Esophagus muscularis mucosa (tissue), 4 donors: ENCODE measurements around the gene OTOG. TPM values are rescaled to one million over a fixed set of nuclear protein-coding genes. Genes with fewer than 3 reads are reported as not detected.

Source experiments
- DNase-seq: peaks from one replicate; pipeline ENCODE4 v3.0.0-alpha.2; 2017; ENCODE audit errors: extremely low spot score
- H3K27ac ChIP-seq, 4 donors: fragments of 200-600 bp; sonication (generic); replicated peaks in 1 of 4; 1 replicate in 3 of 4; 2 replicates in 1 of 4; pipeline ENCODE4 v1.5.1; 2016 to 2019; ENCODE audit warnings: mild to moderate bottlenecking in 1 of 4
- H3K27me3 ChIP-seq, 4 donors: fragments of 200-600 bp; sonication (generic); one replicate each; pipeline versions ENCODE4 v1.5.1 to v1.6.0; 2016 to 2019
- H3K36me3 ChIP-seq, 4 donors: fragments of 200-600 bp; sonication (generic); one replicate each; pipeline ENCODE4 v1.5.1; 2016 to 2019
- H3K4me1 ChIP-seq, 4 donors: fragments of 200-600 bp; sonication (generic); one replicate each; pipeline ENCODE4 v1.5.1; 2016 to 2019
- H3K4me3 ChIP-seq, 4 donors: fragments of 200-600 bp; sonication (generic); 1 replicate in 2 of 4; 2 replicates in 2 of 4; pipeline ENCODE4 v1.5.1; 2016 to 2019; ENCODE audit warnings: mild to moderate bottlenecking in 4 of 4, moderate library complexity in 1 of 4
- H3K9me3 ChIP-seq, 4 donors: fragments of 200-600 bp; sonication (generic); 1 replicate in 3 of 4; 2 replicates in 1 of 4; pipeline ENCODE4 v1.5.1; 2016 to 2019
- CTCF ChIP-seq, 3 experiments: fragments of 200-600 bp in 2 of 3; fragments of 450-650 bp in 1 of 3; sonication (generic) in 2 of 3; IDR thresholded peaks; one replicate each; pipeline ENCODE4 v1.5.1; 2017 to 2019; ENCODE audit warnings: antibody characterized with exemption in 3 of 3, mild to moderate bottlenecking in 2 of 3, moderate library complexity in 1 of 3
- EP300 ChIP-seq: sonication (generic); formaldehyde crosslinking; IDR thresholded peaks from one replicate; pipeline ENCODE4 v1.6.1; 2017; ENCODE audit warnings: antibody characterized with exemption
- POLR2A ChIP-seq: fragments of 450-650 bp; IDR thresholded peaks from one replicate; pipeline ENCODE4 v1.6.1; 2017; ENCODE audit warnings: antibody characterized with exemption, moderate library complexity, mild to moderate bottlenecking, low read depth
- POLR2AphosphoS5 ChIP-seq, 2 donors: sonication (generic); formaldehyde crosslinking; IDR thresholded peaks; one replicate each; pipeline ENCODE4 v1.6.1; 2017; ENCODE audit warnings: antibody characterized with exemption in 2 of 2
- WGBS: methylation state at CpG from one replicate; pipeline ENCODE4 v1.1.5; 2018; 5-methylcytosine and 5-hydroxymethylcytosine counted together
- intact Hi-C: fragments of 100-400 bp; cut with DNase I; formaldehyde crosslinking; loops from one replicate; pipeline ENCODE4 v1.15.1; 2023
- total RNA-seq, 4 donors: library from RNA; depleted of rRNA; stranded (reverse); fragments of >200 nt; gene quantifications; one replicate each; pipeline versions ENCODE4 v1.1.0 to v1.2.1, GENCODE V29; 2016

The OTOG gene
- total RNA-seq, 4 donors from 2014 or later, result not detected

GRCh38 chr11:17531636-17532113, 15.4 kb upstream of the OTOG start:
- no peak overlapping the region for H3K27ac ChIP-seq
- H3K4me1 ChIP-seq, result no peaks in the 10 kb centered on the region
- no peaks in the 10 kb centered on the region for H3K36me3 ChIP-seq
- TF ChIP-seq CTCF (IDR thresholded peaks at IDR 0.05) (no peak), POLR2AphosphoS5 (IDR thresholded peaks at IDR 0.05) (no peak), POLR2A (no peak), EP300 (no peak)
- WGBS, result 58% methylated on average over 6 of the region's 6 CpGs
- intact Hi-C loops, result no loop called here
- H3K4me3 ChIP-seq, result no peak overlapping the region
- peaks cover 0 to 22% (median 0%) of the 10 kb centered on the region in 4 donors for H3K27me3 ChIP-seq
- no peak for DNase-seq
- no peaks in the 10 kb centered on the region for H3K9me3 ChIP-seq

GRCh38 chr11:17532784-17533183, 14.3 kb upstream of the OTOG start:
- Histone ChIP-seq H3K27ac (no peak overlapping the region), H3K4me3 (no peak overlapping the region), H3K27me3 (peaks cover 0 to 22% (median 0%) of the 10 kb centered on the region in 4 donors), H3K36me3 (no peaks in the 10 kb centered on the region), H3K9me3 (no peaks in the 10 kb centered on the region), H3K4me1 (no peaks in the 10 kb centered on the region)
- no peak for DNase-seq
- intact Hi-C loops, result no loop called here
- 76% methylated on average over 2 of the region's 2 CpGs for WGBS
- no peak for TF ChIP-seq POLR2AphosphoS5 (IDR thresholded peaks at IDR 0.05)

- H3K27ac ChIP-seq, result no peak overlapping the region
- H3K27me3 ChIP-seq, result peaks cover 0 to 22% (median 0%) of the 10 kb centered on the region in 4 donors
- intact Hi-C loops, result no loop called here
- TF ChIP-seq POLR2A (no peak), EP300 (no peak), POLR2AphosphoS5 (IDR thresholded peaks at IDR 0.05) (no peak), CTCF (IDR thresholded peaks at IDR 0.05) (no peak)
- no peak for DNase-seq
- H3K4me1 ChIP-seq, result no peaks in the 10 kb centered on the region
- no peak overlapping the region for H3K4me3 ChIP-seq
- WGBS, result 96% methylated on average over 4 of the region's 6 CpGs
- no peaks in the 10 kb centered on the region for H3K9me3 ChIP-seq
- no peaks in the 10 kb centered on the region for H3K36me3 ChIP-seq
These were observed 13.7 kb upstream of the OTOG start for GRCh38 chr11:17533341-17533740.

GRCh38 chr11:17533778-17534415, 13.2 kb upstream of the OTOG start:
- no peaks in the 10 kb centered on the region for H3K36me3 ChIP-seq
- WGBS, result 79% methylated on average over 11 of the region's 11 CpGs
- H3K4me3 ChIP-seq, result no peak overlapping the region
- H3K9me3 ChIP-seq, result no peaks in the 10 kb centered on the region
- no peak overlapping the region for H3K27ac ChIP-seq
- intact Hi-C loops, result no loop called here
- H3K4me1 ChIP-seq, result no peaks in the 10 kb centered on the region
- TF ChIP-seq CTCF (IDR thresholded peaks at IDR 0.05), result no peak
- no peak for TF ChIP-seq POLR2AphosphoS5 (IDR thresholded peaks at IDR 0.05)
- no peak for TF ChIP-seq POLR2A
- TF ChIP-seq EP300, result no peak
- peaks cover 0 to 22% (median 0%) of the 10 kb centered on the region in 4 donors for H3K27me3 ChIP-seq
- no peak for DNase-seq

- no peak for TF ChIP-seq EP300
- TF ChIP-seq POLR2AphosphoS5 (IDR thresholded peaks at IDR 0.05), result no peak
- 88% methylated on average over 3 of the region's 3 CpGs for WGBS
- Histone ChIP-seq H3K27ac (no peak overlapping the region), H3K27me3 (peaks cover 0 to 26% (median 0%) of the 10 kb centered on the region in 4 donors), H3K9me3 (no peaks in the 10 kb centered on the region), H3K36me3 (no peaks in the 10 kb centered on the region), H3K4me3 (no peak overlapping the region), H3K4me1 (no peaks in the 10 kb centered on the region)
- DNase-seq, result no peak
- intact Hi-C loops, result no loop called here
These were observed 11.6 kb upstream of the OTOG start for GRCh38 chr11:17535488-17535887.

- Histone ChIP-seq H3K27me3 (peaks cover 0 to 24% (median 0%) of the 10 kb centered on the region in 4 donors), H3K4me3 (no peak overlapping the region), H3K9me3 (no peaks in the 10 kb centered on the region), H3K36me3 (no peaks in the 10 kb centered on the region), H3K27ac (no peak overlapping the region), H3K4me1 (no peaks in the 10 kb centered on the region)
- TF ChIP-seq CTCF (IDR thresholded peaks at IDR 0.05) (no peak), POLR2A (no peak), POLR2AphosphoS5 (IDR thresholded peaks at IDR 0.05) (no peak), EP300 (no peak)
- intact Hi-C loops, result no loop called here
- no peak for DNase-seq
- 92% methylated on average over 8 of the region's 8 CpGs for WGBS
These were observed 9.8 kb upstream of the OTOG start for GRCh38 chr11:17537261-17537660.
